H9 (cell line): ENCODE results near the gene AKR7A3. TPM values are rescaled to one million over a fixed set of nuclear protein-coding genes. Genes with fewer than 3 reads are reported as not detected.

ENCODE experiments used
- DNase-seq: peaks from one replicate; pipeline ENCODE4 v3.0.0-alpha.2; 2017
- H2AFZ ChIP-seq: one replicate; pipeline ENCODE4 v1.6.1; 2013; ENCODE audit warnings: mild to moderate bottlenecking, low read length, control low read depth, moderate library complexity
- H2AK5ac ChIP-seq: 2 replicates; pipeline ENCODE4 v1.6.1; 2013; ENCODE audit warnings: low read length, control low read depth, mixed read lengths; ENCODE audit not compliant: insufficient read length
- H2BK120ac ChIP-seq: one replicate; pipeline ENCODE4 v1.6.1; 2013; ENCODE audit warnings: low read depth, mild to moderate bottlenecking, low read length, control low read depth, inconsistent platforms; ENCODE audit not compliant: poor library complexity, severe bottlenecking
- H2BK12ac ChIP-seq: 2 replicates; pipeline ENCODE4 v1.6.1; 2013; ENCODE audit warnings: low read length, control low read depth, mixed read lengths, low read depth; ENCODE audit not compliant: insufficient read length
- H2BK15ac ChIP-seq: 2 replicates; pipeline ENCODE4 v1.6.1; 2013; ENCODE audit warnings: low read depth, low read length, control low read depth
- H2BK20ac ChIP-seq: one replicate; pipeline ENCODE4 v1.6.1; 2013; ENCODE audit warnings: low read depth, mild to moderate bottlenecking, low read length, control low read depth, inconsistent platforms; ENCODE audit not compliant: poor library complexity, severe bottlenecking
- H2BK5ac ChIP-seq: 2 replicates; pipeline ENCODE4 v1.6.1; 2013; ENCODE audit warnings: low read length, control low read depth, mixed read lengths; ENCODE audit not compliant: insufficient read length
- H3K14ac ChIP-seq: 2 replicates; pipeline ENCODE4 v1.6.1; 2013; ENCODE audit warnings: low read length, control low read depth; ENCODE audit not compliant: insufficient read depth
- H3K18ac ChIP-seq: 2 replicates; pipeline ENCODE4 v1.6.1; 2013; ENCODE audit warnings: low read depth, mild to moderate bottlenecking, mixed read lengths, low read length, control low read depth; ENCODE audit not compliant: insufficient read length
- H3K23ac ChIP-seq: 2 replicates; pipeline ENCODE4 v1.6.1; 2013; ENCODE audit warnings: low read length, control low read depth, mixed read lengths, low read depth; ENCODE audit not compliant: insufficient read length
- H3K23me2 ChIP-seq: 2 replicates; pipeline ENCODE4 v1.6.1; 2013; ENCODE audit warnings: low read depth, mild to moderate bottlenecking, mixed read lengths, low read length, control low read depth; ENCODE audit not compliant: insufficient read length, poor library complexity, severe bottlenecking
- H3K27ac ChIP-seq: 2 replicates; pipeline ENCODE4 v1.5.1; 2013; ENCODE audit warnings: low read length, control low read depth, mixed read lengths, low read depth; ENCODE audit not compliant: insufficient read length
- H3K27me3 ChIP-seq: 2 replicates; pipeline ENCODE4 v1.6.1; 2013; ENCODE audit warnings: low read length, control low read depth, inconsistent platforms; ENCODE audit not compliant: insufficient read depth
- H3K4ac ChIP-seq: 2 replicates; pipeline ENCODE4 v1.6.1; 2013; ENCODE audit warnings: low read depth, mild to moderate bottlenecking, control low read depth, inconsistent platforms, low read length, moderate library complexity
- H3K4me1 ChIP-seq: 2 replicates; pipeline ENCODE4 v1.6.1; 2013; ENCODE audit warnings: low read length, control low read depth, inconsistent platforms; ENCODE audit not compliant: insufficient read depth
- H3K4me2 ChIP-seq: 2 replicates; pipeline ENCODE4 v1.6.1; 2013; ENCODE audit warnings: low read length, control low read depth, mixed read lengths; ENCODE audit not compliant: insufficient read length, insufficient read depth
- H3K56ac ChIP-seq: 2 replicates; pipeline ENCODE4 v1.6.1; 2013; ENCODE audit warnings: low read depth, mild to moderate bottlenecking, mixed read lengths, low read length, control low read depth; ENCODE audit not compliant: insufficient read length
- H3K79me1 ChIP-seq: 2 replicates; pipeline ENCODE4 v1.6.1; 2013; ENCODE audit warnings: low read depth, mild to moderate bottlenecking, moderate library complexity, low read length, control low read depth, inconsistent platforms; ENCODE audit not compliant: insufficient read depth, poor library complexity, severe bottlenecking
- H3K79me2 ChIP-seq: 2 replicates; pipeline ENCODE4 v1.6.1; 2013; ENCODE audit warnings: low read length, control low read depth, inconsistent platforms; ENCODE audit not compliant: insufficient read depth
- H3K9ac ChIP-seq: 2 replicates; pipeline ENCODE4 v1.6.1; 2013; ENCODE audit warnings: low read length, control low read depth, mixed read lengths; ENCODE audit not compliant: insufficient read length; ENCODE audit errors: extremely low read depth
- H3K9me3 ChIP-seq: one replicate; pipeline ENCODE4 v1.6.1; 2013; ENCODE audit warnings: low read depth, low read length, inconsistent platforms; ENCODE audit not compliant: control insufficient read depth
- H3T11ph ChIP-seq: one replicate; pipeline ENCODE4 v1.6.1; 2013; ENCODE audit warnings: mild to moderate bottlenecking, low read length, control low read depth, inconsistent platforms
- H4K20me1 ChIP-seq: one replicate; pipeline ENCODE4 v1.6.1; 2013; ENCODE audit not compliant: control insufficient read depth, insufficient read length, insufficient read depth
- H4K5ac ChIP-seq: 2 replicates; pipeline ENCODE4 v1.6.1; 2013; ENCODE audit warnings: low read depth, mild to moderate bottlenecking, mixed read lengths, low read length, control low read depth; ENCODE audit not compliant: insufficient read length
- H4K8ac ChIP-seq: replicated peaks from 2 replicates; pipeline ENCODE4 v1.6.1; 2013; ENCODE audit warnings: low read length, control low read depth, mixed read lengths, low read depth; ENCODE audit not compliant: insufficient read length
- H4K91ac ChIP-seq: 2 replicates; pipeline ENCODE4 v1.6.1; 2013; ENCODE audit warnings: low read depth, mild to moderate bottlenecking, moderate library complexity, mixed read lengths, low read length, control low read depth; ENCODE audit not compliant: insufficient read length
- H3K27ac Mint-ChIP-seq, 3 experiments: 2 replicates in 2 of 3; 3 replicates in 1 of 3; pipeline ENCODE4 v1.8.0; 2020 to 2021; ENCODE audit warnings: mixed read lengths in 3 of 3, mild to moderate bottlenecking in 1 of 3, moderate library complexity in 1 of 3
- H3K27me3 Mint-ChIP-seq: 2 replicates; pipeline ENCODE4 v1.8.0; 2021; ENCODE audit warnings: low read depth, mild to moderate bottlenecking, moderate library complexity, mixed read lengths
- H3K36me3 Mint-ChIP-seq, 3 experiments: 2 replicates in 2 of 3; 3 replicates in 1 of 3; pipeline ENCODE4 v1.8.0; 2020 to 2021; ENCODE audit warnings: low read depth in 3 of 3, mixed read lengths in 3 of 3; ENCODE audit not compliant: insufficient read depth in 1 of 3
- H3K4me1 Mint-ChIP-seq, 2 experiments: 2 replicates each; pipeline ENCODE4 v1.8.0; 2020; ENCODE audit warnings: mixed read lengths in 2 of 2
- H3K4me3 Mint-ChIP-seq, 2 experiments: 2 replicates in 1 of 2; 3 replicates in 1 of 2; pipeline ENCODE4 v1.8.0; 2020 to 2021; ENCODE audit warnings: mild to moderate bottlenecking in 2 of 2, mixed read lengths in 2 of 2, moderate library complexity in 1 of 2
- H3K9me3 Mint-ChIP-seq, 2 experiments: 2 replicates in 1 of 2; 3 replicates in 1 of 2; pipeline ENCODE4 v1.8.0; 2020; ENCODE audit warnings: mild to moderate bottlenecking in 2 of 2, mixed read lengths in 2 of 2, moderate library complexity in 1 of 2
- WGBS: extraction: QIAGEN DNeasy Blood & Tissue Kit; methylation state at CpG from one replicate; pipeline ENCODE4 v1.1.7; 2013; ENCODE audit warnings: missing lambda C conversion rate, low lambda C conversion rate, mixed read lengths; ENCODE audit not compliant: insufficient read length; ENCODE audit errors: extremely low coverage; 5-methylcytosine and 5-hydroxymethylcytosine counted together
- total RNA-seq: library from RNA; stranded (reverse); gene quantifications from 2 replicates; pipeline ENCODE4 v1.2.1, GENCODE V29; 2021
- TF ChIP-seq, protein P1 (sequence below): fragments of 200-600 bp; sonication (generic); conservative IDR thresholded peaks from 3 replicates; pipeline ENCODE4 v1.8.0; 2021; ENCODE audit warnings: antibody characterized with exemption, mild to moderate bottlenecking

AKR7A3 gene
- total RNA-seq, 1 experiment from 2014 or later: 0.74 TPM

- WGBS: no CpG with 5 or more reads among the region's 5 CpGs
- no peaks in the 10 kb centered on the region for H3K4me1 Mint-ChIP-seq
- Histone ChIP-seq H3K27me3 (no peaks in the 10 kb centered on the region), H3K23ac (no peak overlapping the region), H3K9me3 (no peaks in the 10 kb centered on the region), H4K8ac (no peak overlapping the region), H4K5ac (no peak overlapping the region), H2AFZ (no peak overlapping the region), H2AK5ac (no peak overlapping the region), H3K27ac (no peak overlapping the region), H3K9ac (no peak overlapping the region), H4K20me1 (no peaks in the 10 kb centered on the region), H2BK20ac (no peak overlapping the region), H3K14ac (no peak overlapping the region), H3K4me2 (no peak overlapping the region), H3K79me1 (no peaks in the 10 kb centered on the region), H2BK120ac (no peak overlapping the region), H4K91ac (no peak overlapping the region), H3K23me2 (no peaks in the 10 kb centered on the region), H3K79me2 (no peaks in the 10 kb centered on the region), H3K4ac (no peak overlapping the region), H3T11ph (no peak overlapping the region), H2BK12ac (no peak overlapping the region), H3K18ac (no peak overlapping the region), H2BK5ac (no peak overlapping the region), H3K4me1 (no peaks in the 10 kb centered on the region), H2BK15ac (no peak overlapping the region), H3K56ac (no peak overlapping the region)
- no peaks in the 10 kb centered on the region; the same call in 1 of the 2 replicates for H3K27me3 Mint-ChIP-seq
- no peak for DNase-seq
- TF ChIP-seq, protein P1, sequence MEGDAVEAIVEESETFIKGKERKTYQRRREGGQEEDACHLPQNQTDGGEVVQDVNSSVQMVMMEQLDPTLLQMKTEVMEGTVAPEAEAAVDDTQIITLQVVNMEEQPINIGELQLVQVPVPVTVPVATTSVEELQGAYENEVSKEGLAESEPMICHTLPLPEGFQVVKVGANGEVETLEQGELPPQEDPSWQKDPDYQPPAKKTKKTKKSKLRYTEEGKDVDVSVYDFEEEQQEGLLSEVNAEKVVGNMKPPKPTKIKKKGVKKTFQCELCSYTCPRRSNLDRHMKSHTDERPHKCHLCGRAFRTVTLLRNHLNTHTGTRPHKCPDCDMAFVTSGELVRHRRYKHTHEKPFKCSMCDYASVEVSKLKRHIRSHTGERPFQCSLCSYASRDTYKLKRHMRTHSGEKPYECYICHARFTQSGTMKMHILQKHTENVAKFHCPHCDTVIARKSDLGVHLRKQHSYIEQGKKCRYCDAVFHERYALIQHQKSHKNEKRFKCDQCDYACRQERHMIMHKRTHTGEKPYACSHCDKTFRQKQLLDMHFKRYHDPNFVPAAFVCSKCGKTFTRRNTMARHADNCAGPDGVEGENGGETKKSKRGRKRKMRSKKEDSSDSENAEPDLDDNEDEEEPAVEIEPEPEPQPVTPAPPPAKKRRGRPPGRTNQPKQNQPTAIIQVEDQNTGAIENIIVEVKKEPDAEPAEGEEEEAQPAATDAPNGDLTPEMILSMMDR: no peak
- peaks cover 10 to 20% (median 12%) of the 10 kb centered on the region in 3 experiments; a peak in 6 of 7 replicates for H3K36me3 Mint-ChIP-seq
- no peak overlapping the region for H3K4me3 Mint-ChIP-seq
- peak overlapping the region in 1 of 3 experiments; percentile 46; a peak in 2 of 7 replicates for H3K27ac Mint-ChIP-seq
- H3K9me3 Mint-ChIP-seq: no peaks in the 10 kb centered on the region
Measured at GRCh38 chr1:19329611-19330010, 41.0 kb upstream of the AKR7A3 start.
